ENCODE measurements around the gene C19orf67. TPM values are rescaled to one million over a fixed set of nuclear protein-coding genes. Genes with fewer than 3 reads are reported as not detected.

C19orf67 gene
- total RNA-seq, result 0.32 and 0.34 TPM in 2 replicates

DNA sequence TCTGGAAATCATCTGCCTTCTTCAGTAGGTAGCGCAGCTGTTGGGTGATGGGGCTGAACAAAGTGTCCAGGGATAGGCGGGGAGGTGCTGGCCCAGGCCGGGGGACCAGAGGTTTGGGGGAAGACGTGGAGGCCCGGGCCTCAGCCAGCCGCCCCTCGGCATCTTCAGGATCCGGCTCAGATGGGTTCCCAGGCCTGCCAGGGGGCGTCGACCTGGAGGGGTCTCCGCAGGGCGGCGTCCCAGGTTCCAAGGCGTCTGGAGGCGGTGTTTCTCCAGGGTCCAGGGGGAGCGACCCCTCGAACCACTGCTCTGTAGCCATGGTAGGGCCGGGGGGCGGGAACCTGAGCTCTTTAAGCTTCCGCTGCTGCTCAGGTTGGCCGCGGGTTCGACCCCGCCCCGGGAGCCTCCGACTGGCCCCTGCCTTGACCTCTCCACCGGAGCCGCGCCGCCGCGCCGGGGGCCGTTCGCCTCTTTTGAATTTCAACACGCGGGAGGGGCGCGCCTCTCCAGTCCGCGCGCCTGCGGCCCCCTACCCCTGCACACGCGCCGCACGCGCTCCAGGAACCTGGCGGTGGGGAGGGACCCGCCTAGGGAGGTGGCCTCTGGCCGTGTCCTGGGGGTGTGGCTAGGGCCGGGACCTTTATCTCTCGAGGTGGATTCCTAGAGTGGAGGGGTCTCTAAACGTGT is at the start of gene C19orf67:
Gene C19orf67 (minus strand): TSS at position 475 of the 687 bp plus-strand sequence. CDS start 156 bp downstream, at position 319.
- intact Hi-C loops (cut with micrococcal nuclease), result no loop called here

DNA sequence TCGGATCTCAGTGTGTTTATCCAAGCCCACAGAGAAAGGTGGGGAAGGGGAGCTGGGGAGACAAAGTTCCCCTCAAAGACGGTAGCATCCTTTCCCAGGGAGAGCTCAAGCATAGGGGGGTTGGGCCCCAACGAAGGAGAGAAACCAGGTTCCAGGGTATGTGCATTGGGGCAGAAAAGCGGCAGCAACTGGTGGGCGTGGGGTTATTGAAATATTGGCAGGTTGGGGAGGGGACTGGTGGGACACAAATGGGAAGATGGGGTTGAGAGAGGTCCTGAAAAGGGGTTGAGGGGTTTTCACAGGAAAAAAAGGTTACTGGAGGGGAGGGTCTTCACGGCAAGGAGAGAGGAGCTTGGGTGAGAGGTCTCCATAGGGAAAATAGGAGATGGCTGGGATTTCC is 49.8 kb upstream of the C19orf67 start:
- intact Hi-C loops (cut with micrococcal nuclease), result loop anchor here (5.0 kb wide), 1 partner anchor 62 kb away; no protein-coding TSS in a partner anchor

DNA sequence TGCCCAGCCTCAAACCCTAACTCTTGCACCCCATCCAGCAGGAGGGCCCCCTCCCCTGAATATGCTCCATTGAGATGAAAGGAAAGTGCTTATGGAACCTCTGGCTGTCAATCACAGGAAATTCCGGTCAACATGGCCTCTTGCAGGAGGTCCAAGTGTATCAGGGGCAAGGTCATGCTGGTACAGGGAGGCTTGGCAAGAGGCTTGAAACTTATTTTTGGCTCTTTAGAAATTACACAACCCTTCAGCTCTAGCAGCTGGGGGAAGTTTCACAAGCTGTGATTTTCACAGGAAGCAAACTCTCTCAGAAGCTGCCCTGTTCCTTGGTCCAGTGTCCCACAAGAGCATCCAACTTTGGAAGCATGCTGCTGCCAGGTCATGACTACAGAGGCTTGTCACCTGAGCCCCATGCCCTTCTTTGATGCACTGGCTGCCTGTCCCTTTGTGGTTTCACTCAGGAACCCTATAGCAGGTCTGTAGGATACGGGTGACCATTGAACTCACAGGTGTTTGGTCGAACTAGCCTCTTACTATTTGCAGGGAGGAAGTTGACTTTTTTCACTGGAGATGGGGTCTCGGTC is 42.4 kb upstream of the C19orf67 start:
- intact Hi-C loops (cut with micrococcal nuclease), result no loop called here

DNA sequence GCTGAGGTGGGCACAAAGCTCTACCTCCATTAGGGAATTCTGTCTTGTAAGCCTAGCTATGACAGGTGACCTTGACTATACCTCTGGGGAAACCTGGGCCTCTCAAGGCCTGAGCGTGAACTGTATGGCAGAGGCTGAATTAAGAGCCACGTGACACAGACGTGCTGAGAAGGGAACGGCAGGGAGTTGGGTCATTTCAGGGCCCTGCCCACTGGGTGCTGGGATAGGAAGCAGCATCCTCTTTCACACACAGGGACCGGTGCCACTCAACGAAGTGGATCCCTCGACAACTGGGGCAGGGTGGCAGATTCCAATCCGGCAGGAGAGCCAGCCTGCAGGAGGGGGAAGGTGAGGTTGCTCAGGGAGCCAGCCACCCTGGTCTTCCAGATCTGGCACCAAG is 41.6 kb upstream of the C19orf67 start:
- intact Hi-C loops (cut with micrococcal nuclease), result no loop called here

DNA sequence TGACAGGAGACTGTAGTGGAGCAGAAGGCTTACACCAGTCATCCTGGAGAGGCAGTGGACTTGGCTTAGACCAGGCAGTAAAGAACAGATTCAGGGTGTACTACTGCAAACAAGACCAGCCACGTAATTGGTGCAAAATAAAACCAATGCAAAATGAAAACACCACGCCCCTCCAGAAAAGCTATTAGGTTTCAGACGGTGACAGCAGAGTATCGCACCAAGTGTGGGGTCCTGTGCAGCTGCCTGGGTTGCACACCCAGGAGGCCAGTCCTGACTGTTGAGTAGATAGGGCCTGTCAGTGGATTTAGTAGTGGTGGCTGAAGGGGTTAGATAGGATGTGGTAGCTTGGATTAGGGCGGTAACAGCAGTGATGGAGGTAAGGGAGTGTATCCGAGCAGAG is 37.3 kb upstream of the C19orf67 start:
- intact Hi-C loops (cut with micrococcal nuclease), result no loop called here

DNA sequence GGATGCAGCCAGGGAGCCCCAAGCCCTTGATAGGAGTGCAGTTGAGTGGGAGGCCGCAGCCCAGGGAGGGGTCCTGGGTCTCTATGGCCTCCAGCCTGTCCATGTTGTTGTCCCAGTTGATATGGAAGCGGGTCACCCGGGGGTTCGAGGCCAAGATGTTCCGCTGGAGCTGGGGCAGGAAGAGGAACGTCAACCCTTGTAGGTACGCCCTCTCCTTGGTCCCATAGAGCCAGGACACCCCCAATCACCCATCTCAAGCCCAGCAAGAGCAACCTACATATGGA is 34.9 kb upstream of the C19orf67 start:
- intact Hi-C loops (cut with micrococcal nuclease), result no loop called here

DNA sequence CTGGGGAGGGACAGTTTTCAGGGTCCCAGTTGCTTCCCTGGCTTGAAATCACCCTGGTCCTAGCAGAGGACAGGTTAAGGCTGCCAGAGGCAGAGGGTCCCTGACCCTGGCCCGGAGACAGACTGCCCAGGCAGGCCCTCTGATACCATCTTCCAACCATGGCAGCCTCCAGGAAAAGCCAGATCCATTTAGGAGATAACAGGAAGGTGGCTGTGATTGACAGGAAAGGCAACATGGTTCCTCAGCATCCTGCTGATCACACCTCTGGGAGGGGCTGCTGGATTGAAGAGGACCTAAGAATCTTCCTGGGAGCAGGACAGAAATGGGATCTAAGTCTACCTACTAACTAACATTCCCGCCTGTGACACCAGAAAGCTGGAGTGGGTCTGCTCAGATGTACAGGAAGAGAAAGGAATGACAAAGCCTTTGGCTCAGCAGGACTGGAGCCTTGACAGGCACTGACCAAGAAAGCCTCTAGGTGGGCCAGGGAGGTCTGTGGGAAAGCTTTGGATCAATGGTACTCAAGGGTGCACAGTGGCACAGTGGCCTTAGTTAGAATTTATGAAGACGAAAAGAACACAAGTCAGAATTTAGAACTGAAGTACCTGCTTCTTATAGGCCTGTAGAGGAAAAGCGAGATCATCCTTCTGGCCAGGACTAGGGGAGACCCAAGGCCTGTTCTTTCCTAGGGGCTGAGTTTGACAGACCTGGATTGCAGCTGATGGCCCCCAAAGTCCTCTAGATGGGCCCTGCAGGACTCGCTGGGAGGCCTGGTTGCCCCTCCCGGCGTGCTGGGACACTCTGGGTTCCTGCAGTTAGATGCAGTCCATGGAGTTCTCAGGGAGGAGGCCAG is 34.3 kb upstream of the C19orf67 start:
- intact Hi-C loops (cut with micrococcal nuclease), result no loop called here

DNA sequence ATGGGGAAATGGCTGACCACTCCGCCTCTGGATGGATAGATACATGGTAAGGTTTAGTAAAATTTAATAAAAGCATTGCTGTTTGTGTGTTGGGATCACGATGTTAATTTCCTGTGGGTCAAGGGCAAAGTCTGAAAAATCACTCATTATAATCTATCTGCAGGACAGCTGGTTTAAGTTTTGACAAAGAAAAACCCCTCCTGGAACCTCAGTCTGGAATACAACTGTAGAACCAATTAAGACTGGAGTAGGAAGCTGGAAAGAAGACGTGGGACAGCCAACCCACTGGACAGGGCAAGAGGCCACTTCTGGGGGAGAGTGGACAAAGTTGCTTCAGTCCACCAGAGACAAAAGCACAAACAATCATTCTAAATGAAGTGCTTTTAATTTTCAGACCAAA is 33.6 kb upstream of the C19orf67 start:
- intact Hi-C loops (cut with micrococcal nuclease), result no loop called here

DNA sequence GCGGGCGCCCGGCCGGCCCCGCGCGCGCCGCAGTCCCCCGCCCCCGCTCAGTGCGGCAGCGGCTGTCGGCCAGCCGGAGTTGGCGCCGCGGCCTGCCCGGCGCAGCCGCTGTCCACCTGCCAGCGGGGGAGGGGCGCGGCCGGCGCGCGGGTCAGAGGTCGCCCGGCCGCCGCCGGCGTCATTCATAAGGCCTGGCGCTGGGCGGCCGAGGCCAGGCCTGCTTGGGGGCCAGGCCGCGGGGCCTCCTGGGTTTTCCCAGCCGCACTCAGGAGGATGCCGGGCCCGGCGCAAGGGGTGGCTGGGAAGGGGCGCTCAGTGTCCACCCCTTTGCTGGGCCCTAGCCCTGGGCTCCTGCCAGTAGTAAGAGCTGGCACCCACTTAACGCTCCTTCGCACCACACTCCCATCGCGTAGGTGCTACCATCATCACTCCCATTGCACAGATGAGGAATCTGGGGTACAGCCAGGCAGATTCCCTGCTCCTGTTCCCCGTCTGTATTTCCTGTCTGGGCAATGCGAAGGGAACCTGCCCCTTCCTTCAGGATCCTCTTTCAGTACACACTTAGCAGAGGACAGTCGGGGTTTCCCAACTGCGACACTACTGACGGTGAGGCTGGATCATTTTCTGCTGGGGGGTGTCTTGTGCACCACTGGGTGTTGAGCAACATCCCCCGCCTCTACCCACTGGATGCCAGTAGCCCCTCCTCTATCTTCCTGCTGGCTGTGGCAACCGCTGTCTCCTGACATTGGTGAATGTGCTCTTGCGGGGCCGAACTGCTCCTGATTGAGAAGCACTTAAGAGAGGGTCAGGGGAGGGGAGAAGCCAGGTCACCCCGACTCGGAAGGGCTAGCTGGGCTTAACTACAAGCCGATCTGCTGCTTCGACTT is 32.8 kb upstream of the C19orf67 start:
- intact Hi-C loops (cut with micrococcal nuclease), result loop anchor here (1.0 kb wide), 2 partner anchors 18 to 571 kb away; partner anchors contain the start of gene ASF1B

DNA sequence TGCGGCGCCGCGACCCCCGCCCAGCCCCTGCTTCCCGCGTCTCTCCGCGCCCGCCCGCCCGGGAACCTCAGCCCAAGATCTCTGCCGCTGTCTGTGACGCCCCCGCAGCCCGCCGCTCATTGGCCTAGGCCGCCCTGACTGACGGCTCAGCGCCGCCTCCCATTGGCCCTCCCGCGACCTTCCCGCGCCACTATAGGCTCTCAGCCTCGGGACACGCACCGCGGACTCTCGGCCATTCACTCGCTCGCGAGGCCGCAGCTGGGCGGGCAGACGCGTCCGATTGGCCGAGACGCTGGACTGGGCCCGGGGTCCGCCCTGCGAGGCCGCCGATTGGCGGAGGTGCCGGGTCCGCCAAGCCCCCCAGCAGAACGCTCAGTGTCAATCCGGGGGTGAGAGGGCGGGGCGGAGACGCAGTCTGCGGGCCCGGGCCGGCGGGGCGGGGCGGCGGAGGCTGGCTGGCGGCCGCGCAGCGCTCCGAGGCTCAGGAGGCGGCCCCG is 32.1 kb upstream of the C19orf67 start, which contains the start of gene PRKACA:
Gene PRKACA (minus strand): TSS at position 95 of the 497 bp plus-strand sequence. CDS start 215 bp downstream, outside the sequence.
- intact Hi-C loops (cut with micrococcal nuclease), result loop anchor here (1.0 kb wide), 7 partner anchors 19 to 572 kb away; partner anchors contain the start of genes ASF1B, BRME1, CC2D1A and RFX1

DNA sequence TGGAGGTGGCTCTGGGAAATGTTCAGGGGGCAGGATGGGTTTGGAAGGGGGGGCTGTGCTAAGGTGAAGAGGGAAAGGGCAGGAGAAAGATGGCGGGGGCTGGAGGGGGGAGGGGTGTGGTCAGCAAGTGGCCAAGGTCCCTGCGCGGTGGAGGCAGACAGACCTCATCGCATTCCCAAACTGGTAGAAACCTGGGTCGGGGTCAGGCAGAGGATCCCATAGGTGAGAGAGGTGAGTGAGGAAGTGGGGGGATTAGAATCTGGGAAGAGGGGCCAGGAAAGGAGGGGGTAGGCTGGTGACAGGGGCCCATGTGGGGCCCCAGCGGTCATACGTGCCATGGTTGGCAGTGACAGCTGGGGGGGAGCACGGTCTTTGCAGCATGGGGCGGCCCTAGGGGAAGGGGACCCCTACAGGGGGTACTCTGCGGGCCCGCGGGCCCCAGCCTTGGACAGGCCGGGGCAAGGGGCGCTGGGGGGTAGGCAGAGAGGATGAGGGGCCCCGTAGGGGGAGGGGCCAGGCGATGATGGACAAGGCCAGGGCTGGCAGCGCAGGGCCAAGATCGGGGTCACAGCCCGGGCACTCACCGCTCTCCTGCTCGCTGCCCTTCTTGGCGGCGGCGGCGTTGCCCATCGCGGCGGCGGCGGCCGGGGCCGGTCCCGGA is 31.5 kb upstream of the C19orf67 start:
- intact Hi-C loops (cut with micrococcal nuclease), result loop anchor here (1.0 kb wide), 5 partner anchors 26 to 211 kb away; partner anchors contain the start of genes BRME1, CC2D1A and RFX1

DNA sequence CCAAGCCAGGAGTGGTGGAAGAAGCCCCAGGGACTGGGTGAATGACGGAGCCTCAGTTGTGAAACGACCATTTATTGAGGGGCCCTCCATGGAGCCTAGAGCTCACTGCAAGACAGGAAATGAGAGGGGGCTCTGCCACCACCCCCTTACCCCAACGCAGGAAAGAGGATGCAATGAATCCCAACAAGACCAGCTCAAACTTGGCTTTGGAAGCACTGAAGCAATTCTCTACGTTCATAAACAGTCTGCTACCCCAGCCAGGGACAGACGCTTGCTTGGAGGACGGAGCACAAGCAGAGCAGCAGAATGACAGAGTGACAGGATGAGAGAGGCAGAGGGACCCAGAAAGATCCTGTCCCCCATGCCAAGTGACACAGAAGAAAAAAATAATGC is 30.9 kb upstream of the C19orf67 start:
- intact Hi-C loops (cut with micrococcal nuclease), result no loop called here

DNA sequence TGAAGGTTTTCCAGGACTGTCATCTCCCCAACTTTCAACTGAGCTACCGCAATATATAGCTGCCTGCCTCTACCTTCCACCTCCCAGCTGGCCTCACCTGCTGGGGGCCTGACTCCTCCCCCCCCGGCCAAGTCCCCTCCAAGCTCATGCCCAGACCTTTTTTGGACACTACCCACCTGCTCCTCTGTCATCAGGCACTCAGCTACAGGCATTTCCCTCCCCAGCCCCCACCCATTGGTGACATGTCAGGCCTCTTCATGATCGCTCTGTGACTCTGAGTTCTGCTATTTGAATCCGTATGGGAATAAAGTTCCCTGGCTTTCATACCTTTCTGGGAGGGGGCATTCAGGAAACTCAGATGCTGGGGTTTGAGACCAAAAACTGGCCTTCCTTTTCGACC is 30.2 kb upstream of the C19orf67 start:
- intact Hi-C loops (cut with micrococcal nuclease), result loop anchor here (1.0 to 2.0 kb wide), 2 partner anchors 235 to 519 kb away; no protein-coding TSS in a partner anchor

DNA sequence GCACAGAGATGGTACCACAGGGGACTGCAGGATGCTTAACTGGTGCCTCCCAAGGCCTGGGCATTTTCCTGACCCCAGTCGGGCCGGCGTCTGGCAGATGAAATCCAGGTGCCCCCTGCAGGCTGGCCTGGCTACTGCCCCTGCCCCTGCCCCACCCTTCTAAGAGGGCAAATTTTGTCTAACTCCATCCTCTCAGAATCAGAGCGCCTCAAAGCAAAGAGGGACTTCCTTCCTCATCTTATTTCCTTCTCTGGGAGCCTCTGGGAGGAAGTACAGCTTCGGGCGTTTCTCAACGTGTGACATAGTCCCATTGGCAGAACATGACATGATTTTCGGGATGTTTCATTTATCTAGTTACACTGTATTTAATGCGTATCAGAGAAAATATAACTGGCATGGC is 29.3 kb upstream of the C19orf67 start:
- intact Hi-C loops (cut with micrococcal nuclease), result loop anchor here (1.0 to 2.0 kb wide), 2 partner anchors 235 to 518 kb away; no protein-coding TSS in a partner anchor

DNA sequence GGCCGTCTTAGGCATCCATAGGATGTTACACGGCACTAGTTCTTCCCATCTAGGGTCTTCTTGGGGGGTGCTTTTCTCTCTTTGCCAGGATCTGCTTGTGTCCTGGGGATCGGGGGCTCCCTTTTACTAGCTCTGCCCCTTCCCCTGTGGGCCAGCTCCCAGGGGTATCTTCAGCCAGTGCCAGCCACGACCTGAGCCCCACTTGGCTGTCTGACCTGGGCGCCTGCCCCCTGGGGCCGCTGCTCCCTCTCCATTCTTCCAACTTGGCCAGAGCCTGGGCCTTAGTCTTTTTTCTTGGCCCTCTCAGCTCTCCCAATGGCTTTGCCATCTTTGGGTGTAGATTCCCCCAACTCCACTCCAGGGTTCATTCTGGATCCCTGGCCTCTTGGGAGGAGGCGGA is 28.9 kb upstream of the C19orf67 start:
- intact Hi-C loops (cut with micrococcal nuclease), result loop anchor here (2.0 kb wide), 1 partner anchor 518 kb away; no protein-coding TSS in a partner anchor

DNA sequence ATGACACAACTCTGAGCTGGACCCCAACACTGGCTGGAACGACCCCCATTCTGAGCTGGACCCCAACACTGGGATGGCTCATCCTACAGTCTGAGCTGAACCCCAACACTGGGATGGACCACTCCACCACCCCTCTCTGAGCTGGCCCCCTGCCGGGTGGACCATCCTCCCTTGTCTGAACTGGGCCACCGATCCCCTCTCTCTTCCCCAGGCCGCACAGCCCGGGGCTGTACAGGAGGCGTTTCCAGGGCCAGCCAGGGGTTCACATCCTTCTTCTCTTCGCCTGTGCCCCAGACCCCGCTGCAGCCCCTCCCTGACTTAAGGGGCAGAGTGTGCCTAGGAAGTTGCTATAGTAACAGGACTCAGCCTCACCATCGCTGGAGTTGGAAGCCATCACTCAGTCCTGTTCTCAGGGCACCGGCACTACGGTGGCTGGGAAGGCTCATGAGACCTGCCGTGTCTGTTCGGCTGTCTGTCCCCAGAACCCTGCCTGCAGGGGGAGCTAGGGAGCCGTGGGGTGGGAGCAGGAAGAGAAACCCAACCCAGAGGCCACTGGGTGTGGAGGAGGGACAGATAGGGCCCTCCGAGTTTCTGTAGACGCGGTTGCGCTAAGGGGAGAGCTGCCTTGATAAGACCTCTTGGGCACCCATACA is 28.3 kb upstream of the C19orf67 start:
- intact Hi-C loops (cut with micrococcal nuclease), result loop anchor here (2.0 kb wide), 1 partner anchor 517 kb away; no protein-coding TSS in a partner anchor

DNA sequence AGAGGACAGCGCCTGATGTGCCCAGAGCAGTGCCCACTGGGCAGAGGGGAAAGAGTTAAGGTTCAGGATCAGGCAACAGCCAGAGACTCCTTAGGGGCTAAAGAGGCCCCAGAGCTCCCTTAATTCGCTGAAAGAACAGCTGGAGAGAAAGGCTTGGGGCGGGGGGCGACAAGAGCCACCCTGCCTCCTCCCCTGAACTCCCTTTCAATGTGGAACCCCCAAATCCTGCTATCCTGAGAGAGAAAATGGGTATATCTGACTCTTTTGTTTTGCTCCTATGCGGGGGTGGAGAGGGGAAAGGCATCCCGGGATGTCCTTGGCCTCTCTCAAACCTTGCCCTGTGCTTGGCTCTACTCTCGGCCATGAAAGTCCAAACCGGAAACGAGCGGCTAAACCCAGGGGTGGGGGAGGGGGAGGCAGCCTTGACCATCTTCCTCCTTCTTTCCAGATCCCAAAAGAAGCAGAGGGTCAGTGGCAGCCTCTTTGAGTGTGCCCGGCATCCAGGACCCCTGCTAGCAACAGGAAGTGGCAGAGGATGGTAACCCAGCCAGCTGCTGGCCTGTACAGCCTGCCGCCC is 27.3 kb upstream of the C19orf67 start:
- intact Hi-C loops (cut with micrococcal nuclease), result no loop called here

DNA sequence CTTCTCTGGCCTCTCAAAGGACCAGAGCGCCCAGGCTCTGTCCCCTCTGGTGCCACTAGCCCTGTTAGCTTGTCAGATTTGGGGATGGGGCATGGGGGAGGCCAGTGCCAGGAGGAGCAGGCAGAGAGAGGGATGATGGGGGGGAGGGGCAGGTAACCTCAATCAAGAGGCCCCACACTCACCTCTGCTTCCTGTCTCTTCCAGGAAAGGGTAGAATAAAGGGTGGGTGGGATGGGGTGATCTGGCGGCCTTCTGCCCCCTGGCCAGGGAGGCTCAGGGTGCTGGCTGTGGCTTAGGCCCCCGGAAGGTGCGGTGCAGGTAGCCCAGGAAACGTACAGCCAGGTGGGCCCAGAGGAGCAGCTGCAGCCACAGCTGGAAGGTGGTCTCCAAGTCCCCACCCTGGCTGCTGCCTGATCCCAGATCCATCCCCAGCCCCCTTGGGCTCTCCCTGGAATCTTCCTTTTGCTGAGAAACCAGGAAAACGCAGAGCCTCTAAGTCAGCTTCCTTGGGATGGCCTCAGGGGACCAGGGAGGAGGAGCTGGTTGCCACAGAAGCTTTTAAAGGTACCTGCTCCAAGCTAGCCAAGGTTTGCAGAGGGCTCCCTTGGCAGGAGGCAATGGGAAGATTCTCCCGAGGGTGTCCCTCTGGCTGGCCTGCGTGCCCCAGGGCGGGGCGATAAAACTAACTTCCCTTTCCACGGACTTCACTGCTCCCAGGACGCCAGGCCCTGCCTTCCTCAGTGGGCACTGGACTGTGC is 26.6 kb upstream of the C19orf67 start:
- intact Hi-C loops (cut with micrococcal nuclease), result no loop called here
